ENCODE data around the gene PTPRE. TPM values are rescaled to one million over a fixed set of nuclear protein-coding genes. Genes with fewer than 3 reads are reported as not detected.

Gene PTPRE
- total RNA-seq, 1 experiment from 2014 or later = 7.9 TPM

GRCh38 chr10:127997937-127998336 is 91.0 kb downstream of the PTPRE start:
- H3F3A ChIP-seq (ENCODE audit: insufficient read depth, low read depth) = no peaks in the 10 kb centered on the region
- DNase-seq = no peak
- no peaks in the 10 kb centered on the region for H3K4me1 ChIP-seq (replicated peaks; ENCODE audit: insufficient read depth)
- BruUV-seq (replicated peaks) = no TSS peak
- intact Hi-C loops (cut with micrococcal nuclease; ENCODE audit: unreplicated experiment) = no loop called here
- H4K20me1 ChIP-seq (ENCODE audit: insufficient read depth) = no peaks in the 10 kb centered on the region
- no peaks in the 10 kb centered on the region for H3K9me3 ChIP-seq (ENCODE audit: insufficient read depth, low read depth)
- no peak overlapping the region for H3K4me3 ChIP-seq
- POLR2A ChIA-PET (ENCODE audit: unreplicated experiment) = no interaction called here
- H3K36me3 ChIP-seq (ENCODE audit: low read depth) = no peaks in the 10 kb centered on the region
- CTCF ChIA-PET = no interaction called here
- no peak overlapping the region for H3K4me2 ChIP-seq
- no peaks in the 10 kb centered on the region for H3K9me2 ChIP-seq (ENCODE audit: insufficient read depth)
- H3K79me2 ChIP-seq (ENCODE audit: low read depth) = no peaks in the 10 kb centered on the region
- H3K27ac ChIP-seq = no peak overlapping the region
- no peak overlapping the region for H2AFZ ChIP-seq
- no peak for TF ChIP-seq EZH2 (IDR thresholded peaks at IDR 0.05; ENCODE audit: low read depth)
- no peaks in the 10 kb centered on the region for H3K27me3 ChIP-seq (ENCODE audit: insufficient read depth, low read depth)

DNA sequence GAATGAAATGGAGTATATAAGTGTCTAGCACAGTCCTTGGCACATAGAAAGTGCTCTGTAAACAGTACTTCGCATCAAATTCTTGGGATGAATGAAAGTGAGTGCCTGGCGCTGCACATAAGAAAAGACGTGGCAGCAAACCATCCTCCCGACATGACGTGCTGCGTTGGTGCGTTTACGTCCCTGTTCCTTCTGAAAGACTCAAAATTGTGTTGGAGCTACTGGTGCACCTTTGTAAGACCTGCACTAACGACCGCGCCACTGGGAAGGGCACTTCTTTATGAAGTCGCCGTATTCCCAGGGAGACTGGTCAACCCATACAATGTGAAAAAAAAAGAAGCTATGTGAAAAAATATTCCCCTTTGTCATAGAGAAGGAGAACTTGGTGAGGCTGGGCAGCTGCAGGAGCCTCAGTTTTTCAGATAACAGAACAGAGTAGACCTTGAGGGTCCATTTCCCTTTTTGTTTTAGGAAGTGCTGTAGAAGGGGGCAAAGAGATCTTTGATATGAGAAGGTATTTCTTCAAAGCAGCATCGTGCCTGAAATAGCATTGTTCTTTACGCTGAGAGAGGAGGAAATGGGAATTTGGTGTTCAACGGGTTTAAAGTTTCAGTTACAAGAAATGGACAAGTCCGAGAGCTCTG is 91.7 kb downstream of the PTPRE start:
- POLR2A ChIA-PET (ENCODE audit: unreplicated experiment) = no interaction called here
- Histone ChIP-seq H3F3A (ENCODE audit: insufficient read depth, low read depth) (no peaks in the 10 kb centered on the region), H3K27ac (no peak overlapping the region), H3K4me1 (replicated peaks; ENCODE audit: insufficient read depth) (no peaks in the 10 kb centered on the region), H4K20me1 (ENCODE audit: insufficient read depth) (no peaks in the 10 kb centered on the region), H3K9me2 (ENCODE audit: insufficient read depth) (no peaks in the 10 kb centered on the region), H3K79me2 (ENCODE audit: low read depth) (no peaks in the 10 kb centered on the region), H2AFZ (no peak overlapping the region), H3K4me2 (no peak overlapping the region), H3K4me3 (no peak overlapping the region), H3K9me3 (ENCODE audit: insufficient read depth, low read depth) (no peaks in the 10 kb centered on the region), H3K27me3 (ENCODE audit: insufficient read depth, low read depth) (no peaks in the 10 kb centered on the region), H3K36me3 (ENCODE audit: low read depth) (no peaks in the 10 kb centered on the region)
- TF ChIP-seq, protein P1, sequence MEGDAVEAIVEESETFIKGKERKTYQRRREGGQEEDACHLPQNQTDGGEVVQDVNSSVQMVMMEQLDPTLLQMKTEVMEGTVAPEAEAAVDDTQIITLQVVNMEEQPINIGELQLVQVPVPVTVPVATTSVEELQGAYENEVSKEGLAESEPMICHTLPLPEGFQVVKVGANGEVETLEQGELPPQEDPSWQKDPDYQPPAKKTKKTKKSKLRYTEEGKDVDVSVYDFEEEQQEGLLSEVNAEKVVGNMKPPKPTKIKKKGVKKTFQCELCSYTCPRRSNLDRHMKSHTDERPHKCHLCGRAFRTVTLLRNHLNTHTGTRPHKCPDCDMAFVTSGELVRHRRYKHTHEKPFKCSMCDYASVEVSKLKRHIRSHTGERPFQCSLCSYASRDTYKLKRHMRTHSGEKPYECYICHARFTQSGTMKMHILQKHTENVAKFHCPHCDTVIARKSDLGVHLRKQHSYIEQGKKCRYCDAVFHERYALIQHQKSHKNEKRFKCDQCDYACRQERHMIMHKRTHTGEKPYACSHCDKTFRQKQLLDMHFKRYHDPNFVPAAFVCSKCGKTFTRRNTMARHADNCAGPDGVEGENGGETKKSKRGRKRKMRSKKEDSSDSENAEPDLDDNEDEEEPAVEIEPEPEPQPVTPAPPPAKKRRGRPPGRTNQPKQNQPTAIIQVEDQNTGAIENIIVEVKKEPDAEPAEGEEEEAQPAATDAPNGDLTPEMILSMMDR (conservative IDR thresholded peaks at IDR 0.05) = no peak
- TF ChIP-seq EZH2 (IDR thresholded peaks at IDR 0.05; ENCODE audit: low read depth) = no peak
- no peak for DNase-seq
- BruUV-seq (replicated peaks) = no TSS peak
- intact Hi-C loops (cut with micrococcal nuclease; ENCODE audit: unreplicated experiment) = no loop called here
- CTCF ChIA-PET = no interaction called here

- Histone ChIP-seq H3K9me2 (ENCODE audit: insufficient read depth) (no peaks in the 10 kb centered on the region), H2AFZ (no peak overlapping the region), H3K4me3 (no peak overlapping the region), H3K79me2 (ENCODE audit: low read depth) (no peaks in the 10 kb centered on the region), H3K4me1 (replicated peaks; ENCODE audit: insufficient read depth) (no peaks in the 10 kb centered on the region), H4K20me1 (ENCODE audit: insufficient read depth) (no peaks in the 10 kb centered on the region), H3K27me3 (ENCODE audit: insufficient read depth, low read depth) (no peaks in the 10 kb centered on the region), H3K9me3 (ENCODE audit: insufficient read depth, low read depth) (no peaks in the 10 kb centered on the region), H3K36me3 (ENCODE audit: low read depth) (no peaks in the 10 kb centered on the region), H3K27ac (no peak overlapping the region), H3F3A (ENCODE audit: insufficient read depth, low read depth) (no peaks in the 10 kb centered on the region), H3K4me2 (no peak overlapping the region)
- DNase-seq = no peak
- intact Hi-C loops (cut with micrococcal nuclease; ENCODE audit: unreplicated experiment) = loop anchor here (10.0 kb wide), 1 partner anchor 1605 kb away; no protein-coding TSS in a partner anchor
- POLR2A ChIA-PET (ENCODE audit: unreplicated experiment) = no interaction called here
- TF ChIP-seq EZH2 (IDR thresholded peaks at IDR 0.05; ENCODE audit: low read depth) = no peak
- TF ChIP-seq, protein P1 (conservative IDR thresholded peaks at IDR 0.05) = no peak
- CTCF ChIA-PET = no interaction called here
- BruUV-seq (replicated peaks) = no TSS peak
Measured at GRCh38 chr10:127999297-128000129, 92.6 kb downstream of the PTPRE start.
